NCI-H2227 (cell line): ENCODE measurements around the gene OPRL1.

Experiments
- DNase-seq: peaks from one replicate; lab custom pipeline; 2025; ENCODE audit not compliant: unreplicated experiment; lab: John Stamatoyannopoulos, UW

The OPRL1 gene

GRCh38 chr20:64070244-64070993 lies 9.5 kb upstream of the OPRL1 start:
- DNase-seq: no peak

GRCh38 chr20:64071341-64072332 lies 8.2 kb upstream of the OPRL1 start:
- DNase-seq: no peak

- no peak for DNase-seq
These were observed 7.3 kb upstream of the OPRL1 start for GRCh38 chr20:64072498-64073063.

- DNase-seq: no peak
These were observed 6.3 kb upstream of the OPRL1 start for GRCh38 chr20:64073476-64074183.

GRCh38 chr20:64074184-64074789 lies 5.6 kb upstream of the OPRL1 start:
- no peak for DNase-seq

- DNase-seq: no peak
These were observed 4.9 kb upstream of the OPRL1 start for GRCh38 chr20:64074963-64075362.

GRCh38 chr20:64075556-64075955 lies 4.3 kb upstream of the OPRL1 start:
- DNase-seq: no peak

- DNase-seq: no peak
These were observed 3.6 kb upstream of the OPRL1 start for GRCh38 chr20:64076061-64076997.

GRCh38 chr20:64077094-64077493 lies 2.8 kb upstream of the OPRL1 start:
- DNase-seq: no peak

- DNase-seq: no peak
These were observed 2.4 kb upstream of the OPRL1 start for GRCh38 chr20:64077541-64077875.

GRCh38 chr20:64077876-64078551 lies 1.9 kb upstream of the OPRL1 start:
- no peak for DNase-seq

- no peak for DNase-seq
These were observed 979 bp upstream of the OPRL1 start for GRCh38 chr20:64078934-64079272.

GRCh38 chr20:64079273-64080012 lies 439 bp upstream of the OPRL1 start, which contains the start of gene RGS19:
RGS19 (minus strand) TSS chr20:64079518; CDS start chr20:64076886, 2,632 bp downstream.
- peak; percentile 90 for DNase-seq

- DNase-seq: no peak
These were observed 1.1 kb downstream of the OPRL1 start for GRCh38 chr20:64080813-64081623.

GRCh38 chr20:64081624-64081964 lies 1.7 kb downstream of the OPRL1 start:
- no peak for DNase-seq

GRCh38 chr20:64082126-64082731 lies 2.3 kb downstream of the OPRL1 start:
- no peak for DNase-seq

- no peak for DNase-seq
These were observed 3.0 kb downstream of the OPRL1 start for GRCh38 chr20:64082820-64083377.
